Gastroesophageal sphincter (tissue), 3 donors: Measurements from ENCODE around the gene CCDC85C.

Experiments used
- POLR2AphosphoS5 ChIP-seq: sonication (generic); formaldehyde crosslinking; IDR thresholded peaks from one replicate; pipeline ENCODE4 v1.6.1; 2017; ENCODE audit warnings: antibody characterized with exemption
- TF ChIP-seq, protein P1 (sequence below), 4 experiments: fragments of 200-600 bp in 2 of 4; fragments of 450-650 bp in 2 of 4; sonication (generic) in 1 of 4; IDR thresholded peaks; one replicate each; pipeline ENCODE4 v1.5.1; 2017 to 2019; ENCODE audit warnings: antibody characterized with exemption in 4 of 4, mild to moderate bottlenecking in 2 of 4, moderate library complexity in 2 of 4

DNA sequence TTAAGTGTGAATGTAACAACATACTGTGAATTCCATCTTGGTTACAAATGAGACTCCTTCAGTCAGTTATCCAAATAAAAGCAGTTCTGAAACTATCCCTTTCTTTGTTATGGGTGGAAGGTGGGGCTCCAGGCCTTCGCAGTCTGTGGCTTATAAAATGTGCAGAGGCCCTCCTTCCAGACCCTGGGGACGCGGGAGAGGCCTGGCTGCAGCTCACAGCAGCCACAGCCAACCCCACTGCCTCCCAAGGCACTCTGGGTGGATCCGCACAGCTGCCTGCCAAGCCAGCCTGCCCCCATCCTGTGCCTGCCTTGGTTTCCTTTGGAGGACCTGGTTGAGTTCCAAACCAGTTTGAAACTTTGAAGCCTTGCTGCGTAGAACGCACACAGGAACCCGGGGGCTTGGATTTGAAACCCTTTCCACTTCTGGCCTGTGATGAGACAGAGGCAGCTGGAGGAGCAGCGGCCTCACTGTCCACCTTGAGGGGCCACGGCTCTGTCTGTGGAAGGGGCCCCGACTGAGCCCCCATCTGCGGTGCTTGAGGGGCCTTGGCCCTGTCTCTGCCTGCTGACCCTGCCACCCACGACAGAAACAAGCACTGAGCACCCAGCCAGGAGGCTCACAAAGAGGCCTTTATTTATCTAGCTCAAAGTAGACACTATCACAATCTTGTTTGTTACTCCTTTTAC is 92.4 kb downstream of the CCDC85C start:
- TF ChIP-seq, protein P1, sequence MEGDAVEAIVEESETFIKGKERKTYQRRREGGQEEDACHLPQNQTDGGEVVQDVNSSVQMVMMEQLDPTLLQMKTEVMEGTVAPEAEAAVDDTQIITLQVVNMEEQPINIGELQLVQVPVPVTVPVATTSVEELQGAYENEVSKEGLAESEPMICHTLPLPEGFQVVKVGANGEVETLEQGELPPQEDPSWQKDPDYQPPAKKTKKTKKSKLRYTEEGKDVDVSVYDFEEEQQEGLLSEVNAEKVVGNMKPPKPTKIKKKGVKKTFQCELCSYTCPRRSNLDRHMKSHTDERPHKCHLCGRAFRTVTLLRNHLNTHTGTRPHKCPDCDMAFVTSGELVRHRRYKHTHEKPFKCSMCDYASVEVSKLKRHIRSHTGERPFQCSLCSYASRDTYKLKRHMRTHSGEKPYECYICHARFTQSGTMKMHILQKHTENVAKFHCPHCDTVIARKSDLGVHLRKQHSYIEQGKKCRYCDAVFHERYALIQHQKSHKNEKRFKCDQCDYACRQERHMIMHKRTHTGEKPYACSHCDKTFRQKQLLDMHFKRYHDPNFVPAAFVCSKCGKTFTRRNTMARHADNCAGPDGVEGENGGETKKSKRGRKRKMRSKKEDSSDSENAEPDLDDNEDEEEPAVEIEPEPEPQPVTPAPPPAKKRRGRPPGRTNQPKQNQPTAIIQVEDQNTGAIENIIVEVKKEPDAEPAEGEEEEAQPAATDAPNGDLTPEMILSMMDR (IDR thresholded peaks at IDR 0.05), result no peak
- no peak for TF ChIP-seq POLR2AphosphoS5
